Measurements from ENCODE around the gene PPID. TPM values are rescaled to one million over a fixed set of nuclear protein-coding genes. Genes with fewer than 3 reads are reported as not detected.
"Not testable (repeated sequence)": the region's sequence is repeated elsewhere in the genome, so short reads cannot be mapped to it uniquely, and the experiment has no call there.

Gene PPID
- 10 to 100 TPM; 56.0 to 65.6 (median 63.0) TPM for total RNA-seq

DNA sequence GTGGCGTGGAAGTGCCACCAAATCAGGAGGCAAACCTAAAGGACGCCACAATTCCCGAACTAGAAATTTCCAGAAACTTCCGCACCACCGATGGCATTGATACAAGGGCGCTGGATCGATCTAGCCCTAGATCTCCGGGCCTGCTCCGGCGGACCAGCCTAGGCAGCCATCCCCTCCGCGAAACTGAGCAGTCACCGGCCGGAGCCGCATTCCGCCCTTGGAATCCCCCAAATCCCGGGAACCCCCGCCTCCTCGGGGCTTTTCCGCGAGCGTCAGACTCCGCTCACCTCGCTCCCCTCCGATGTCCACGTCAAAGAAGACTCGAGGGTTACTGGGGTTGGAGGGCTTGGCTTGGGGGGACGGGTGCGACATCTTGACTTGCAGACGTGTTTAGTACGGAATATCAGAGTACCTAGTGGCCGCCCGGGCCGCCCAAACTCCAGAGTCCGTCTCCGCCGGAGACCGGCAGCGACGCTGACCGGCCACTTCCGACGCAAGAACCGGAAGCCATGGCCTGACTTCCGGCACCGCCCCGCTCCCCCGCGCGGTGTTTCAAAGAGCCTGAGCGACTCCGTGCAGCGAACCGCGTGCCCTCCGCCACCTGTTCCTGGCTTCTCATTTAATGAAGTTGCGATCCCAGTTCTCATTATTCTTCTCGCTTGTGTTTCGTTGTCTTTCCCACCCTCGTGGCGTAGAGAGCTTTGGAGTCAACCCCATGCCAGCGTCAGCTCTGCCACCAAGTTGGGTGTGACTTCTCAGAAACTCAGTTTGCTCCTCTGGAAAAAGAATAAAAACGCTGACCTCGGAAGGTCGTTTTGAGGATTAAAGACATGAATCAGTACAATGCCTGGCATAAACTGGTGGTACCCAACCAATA, at the start of gene PPID:
Gene PPID (minus strand): TSS at position 480 of the 877 bp plus-strand sequence. CDS start 108 bp downstream, at position 372.
- ATAC-seq (peak; percentile 92 to 95), DNase-seq (peak; percentile 74)
- H3K9me3 Mint-ChIP-seq = no peaks in the 10 kb centered on the region
- peaks cover 10% of the 10 kb centered on the region for H3K27me3 Mint-ChIP-seq (ENCODE audit: low read depth)
- peaks cover 23% of the 10 kb centered on the region for H3K36me3 Mint-ChIP-seq (ENCODE audit: insufficient read depth)
- H3K4me1 Mint-ChIP-seq (ENCODE audit: low read depth) = peaks cover 33% of the 10 kb centered on the region
- H3K4me3 Mint-ChIP-seq = peak within 1 kb of the TSS; percentile 94

DNA sequence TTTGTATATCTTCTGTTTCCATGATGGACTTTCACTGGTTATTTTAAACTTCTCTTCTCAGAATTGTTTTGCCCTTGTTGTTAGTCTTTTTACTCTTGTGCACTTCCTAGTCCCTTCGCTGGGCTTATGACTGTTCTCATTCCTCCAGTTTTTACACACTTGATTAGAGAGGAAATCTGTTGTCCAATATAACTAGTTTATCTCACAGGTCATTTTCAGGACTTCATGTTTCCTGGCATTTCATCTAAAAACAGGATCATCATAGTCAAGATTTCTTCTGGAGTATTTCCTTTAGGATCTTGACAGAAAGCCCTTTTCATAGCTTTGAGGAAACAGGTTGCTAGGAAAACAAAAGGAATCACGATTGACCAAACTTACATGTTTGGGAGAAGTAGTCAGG, 48.6 kb upstream of the PPID start:
- ATAC-seq = no peak
- Mint-ChIP-seq H3K27me3 (ENCODE audit: low read depth) (no peaks in the 10 kb centered on the region), H3K4me3 (no peak overlapping the region), H3K36me3 (ENCODE audit: insufficient read depth) (no peaks in the 10 kb centered on the region), H3K9me3 (no peaks in the 10 kb centered on the region), H3K4me1 (ENCODE audit: low read depth) (peaks cover 34% of the 10 kb centered on the region)
- no peak for DNase-seq

DNA sequence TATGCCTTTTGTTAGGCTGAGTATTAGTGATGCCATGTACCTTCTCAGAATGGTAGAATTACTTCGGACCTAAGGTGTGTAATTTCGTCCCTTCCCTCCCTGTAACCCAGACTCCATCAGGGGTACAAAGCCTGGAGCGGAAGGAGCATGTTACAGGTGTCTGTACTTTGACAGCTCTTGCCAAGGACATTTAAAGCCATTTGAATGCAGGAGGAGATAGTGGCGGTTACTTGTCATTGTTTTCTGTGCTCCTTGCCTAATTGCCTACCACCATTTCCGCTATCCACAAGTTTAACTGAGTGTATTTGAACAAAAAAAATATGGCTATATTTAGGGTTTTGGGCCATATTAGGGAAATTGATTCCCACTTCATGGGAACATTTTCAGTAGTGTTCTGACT, 47.5 kb upstream of the PPID start:
- peaks cover 34% of the 10 kb centered on the region for H3K4me1 Mint-ChIP-seq (ENCODE audit: low read depth)

DNA sequence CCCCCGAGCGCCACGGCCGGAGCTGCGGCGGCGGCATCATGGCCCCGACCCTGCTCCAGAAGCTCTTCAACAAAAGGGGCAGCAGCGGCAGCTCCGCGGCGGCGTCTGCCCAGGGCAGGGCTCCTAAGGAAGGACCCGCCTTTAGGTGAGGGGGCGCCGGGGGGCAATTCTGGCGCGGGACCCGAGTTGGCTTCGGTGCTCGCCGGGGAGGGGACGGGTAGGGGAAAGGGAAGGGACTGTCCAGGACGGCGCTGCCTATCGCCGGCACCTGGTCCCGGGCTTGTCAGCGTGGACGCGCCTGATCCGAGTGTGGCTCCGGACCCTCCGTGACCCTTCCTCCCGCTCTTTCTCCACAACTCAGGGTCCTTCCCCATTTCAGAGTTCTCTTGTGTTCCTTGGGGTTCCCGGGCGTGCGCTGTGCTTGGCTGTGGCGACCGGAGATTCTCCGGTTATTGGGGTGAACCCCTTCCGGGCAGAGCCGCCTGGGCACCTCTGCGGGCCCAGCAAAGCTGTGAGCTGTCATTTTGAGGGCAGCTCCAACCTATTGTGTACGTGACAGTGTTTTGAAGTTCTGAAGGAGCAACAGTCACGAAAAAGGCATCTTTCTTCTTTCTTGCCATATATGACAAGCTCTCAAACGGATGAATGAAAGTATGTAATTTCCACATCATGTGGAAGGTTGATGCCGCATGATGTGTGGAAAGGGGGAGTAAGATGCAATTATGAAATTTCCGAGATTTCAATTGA, 46.2 kb upstream of the PPID start:
- Mint-ChIP-seq H3K36me3 (ENCODE audit: insufficient read depth) (no peaks in the 10 kb centered on the region), H3K27me3 (ENCODE audit: low read depth) (no peaks in the 10 kb centered on the region), H3K4me3 (peak overlapping the region; percentile 99), H3K9me3 (no peaks in the 10 kb centered on the region), H3K4me1 (ENCODE audit: low read depth) (peaks cover 32% of the 10 kb centered on the region)
- peak; percentile 46 for ATAC-seq
- DNase-seq = peak; percentile 15

More for the DNA sequence above, 47.5 kb upstream of the PPID start:
- no peak for DNase-seq
- Mint-ChIP-seq H3K9me3 (no peaks in the 10 kb centered on the region), H3K27me3 (ENCODE audit: low read depth) (no peaks in the 10 kb centered on the region), H3K36me3 (ENCODE audit: insufficient read depth) (no peaks in the 10 kb centered on the region), H3K4me3 (peak overlapping the region; percentile 99)
- no peak for ATAC-seq

DNA sequence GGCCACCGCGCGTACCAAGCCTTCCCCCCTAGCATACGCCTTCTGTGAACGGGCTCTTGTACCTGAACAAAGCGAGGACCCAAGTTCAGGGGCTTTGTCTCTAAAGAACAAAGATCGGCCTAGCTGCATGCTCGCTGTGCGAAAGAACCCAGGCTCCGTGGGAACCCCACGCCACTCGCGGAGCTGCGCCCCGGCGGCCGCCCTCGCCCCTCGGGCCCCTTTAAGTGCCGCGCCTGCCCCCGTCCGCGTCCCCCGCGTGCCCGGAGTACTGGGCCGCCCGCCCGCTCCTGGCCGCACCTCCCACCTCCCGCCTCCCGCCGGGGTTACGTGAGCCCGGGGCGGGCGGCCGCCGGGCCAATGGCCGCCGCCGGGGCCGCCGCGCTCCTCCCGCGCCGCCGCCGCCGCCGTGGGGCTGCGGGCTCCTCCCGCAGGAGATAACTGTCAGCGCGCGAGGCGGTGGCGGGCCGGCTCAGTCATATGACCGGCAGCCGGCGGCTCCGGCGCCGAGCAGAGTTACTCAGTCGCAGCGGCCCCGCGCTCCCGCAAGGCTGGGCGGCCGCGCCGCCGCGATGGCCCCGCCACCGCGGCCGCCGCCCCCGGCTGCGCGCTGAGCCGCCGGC, 45.5 kb upstream of the PPID start, which contains the start of gene FNIP2:
Gene FNIP2 (plus strand): TSS at position 472 of the 620 bp plus-strand sequence. CDS start 187 bp downstream, outside the sequence.
- peak; percentile 88 to 90 for ATAC-seq
- Mint-ChIP-seq H3K4me3 (peak within 1 kb of the TSS; percentile 99), H3K9me3 (no peaks in the 10 kb centered on the region), H3K27me3 (ENCODE audit: low read depth) (no peaks in the 10 kb centered on the region), H3K36me3 (ENCODE audit: insufficient read depth) (no peaks in the 10 kb centered on the region), H3K4me1 (ENCODE audit: low read depth) (peaks cover 32% of the 10 kb centered on the region)
- peak; percentile 56 for DNase-seq

DNA sequence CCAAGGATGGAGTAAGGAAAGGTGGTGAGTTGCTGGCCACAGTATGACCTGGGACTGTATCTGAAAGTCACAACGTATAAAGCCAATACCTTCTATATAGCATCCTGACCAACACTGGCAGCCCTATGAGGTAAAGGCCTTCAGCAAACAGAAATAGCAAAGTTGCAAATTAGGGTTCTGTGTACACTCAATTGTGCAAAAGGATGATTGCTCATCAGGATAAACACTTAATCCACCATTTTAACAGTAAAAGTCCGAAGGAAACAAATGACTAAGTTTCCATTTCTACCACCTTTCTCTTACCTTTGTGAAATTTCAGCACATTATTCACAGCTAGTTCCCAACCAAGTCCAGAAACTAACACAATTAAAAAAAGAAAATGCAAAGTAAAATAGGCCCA, 44.3 kb upstream of the PPID start:
- H3K4me1 Mint-ChIP-seq (ENCODE audit: low read depth) = peaks cover 32% of the 10 kb centered on the region
- no peak for ATAC-seq
- no peak for DNase-seq
- H3K9me3 Mint-ChIP-seq = no peaks in the 10 kb centered on the region
- H3K4me3 Mint-ChIP-seq = peak overlapping the region; percentile 79
- H3K27me3 Mint-ChIP-seq (ENCODE audit: low read depth) = peaks cover 5% of the 10 kb centered on the region
- H3K36me3 Mint-ChIP-seq (ENCODE audit: insufficient read depth) = no peaks in the 10 kb centered on the region

DNA sequence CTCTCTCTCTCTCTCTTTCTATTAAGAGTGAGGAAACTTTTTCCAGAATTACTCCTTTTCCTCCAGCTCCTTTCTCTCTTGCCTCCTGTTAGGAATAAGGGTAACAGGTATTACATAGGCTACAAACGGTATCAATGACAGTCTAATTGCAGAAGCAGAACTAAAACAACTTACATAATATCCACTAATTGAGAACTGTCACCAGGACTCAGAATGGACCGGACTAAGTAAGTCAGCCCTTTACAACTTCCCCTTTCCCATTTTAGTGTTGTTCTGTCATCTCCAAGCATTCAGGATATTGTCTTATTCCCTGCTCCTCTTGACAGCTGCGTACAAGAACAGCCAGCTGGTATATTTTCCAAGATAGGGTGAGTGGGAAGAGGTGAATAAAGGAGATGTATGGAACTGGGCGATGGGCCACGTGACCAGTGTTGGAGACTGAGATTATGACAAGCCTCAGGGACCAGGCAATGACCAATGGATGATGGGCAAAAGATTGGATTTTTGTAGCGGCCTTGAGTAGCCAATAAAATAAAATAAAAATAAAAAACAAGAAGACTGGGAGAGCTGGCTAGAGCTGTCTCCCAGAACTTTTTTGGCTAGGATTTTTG, 43.3 kb upstream of the PPID start:
- Mint-ChIP-seq H3K36me3 (ENCODE audit: insufficient read depth) (no peaks in the 10 kb centered on the region), H3K27me3 (ENCODE audit: low read depth) (peaks cover 10% of the 10 kb centered on the region), H3K4me1 (ENCODE audit: low read depth) (peaks cover 29% of the 10 kb centered on the region), H3K9me3 (no peaks in the 10 kb centered on the region), H3K4me3 (no peak overlapping the region)
- DNase-seq (no peak), ATAC-seq (no peak)

DNA sequence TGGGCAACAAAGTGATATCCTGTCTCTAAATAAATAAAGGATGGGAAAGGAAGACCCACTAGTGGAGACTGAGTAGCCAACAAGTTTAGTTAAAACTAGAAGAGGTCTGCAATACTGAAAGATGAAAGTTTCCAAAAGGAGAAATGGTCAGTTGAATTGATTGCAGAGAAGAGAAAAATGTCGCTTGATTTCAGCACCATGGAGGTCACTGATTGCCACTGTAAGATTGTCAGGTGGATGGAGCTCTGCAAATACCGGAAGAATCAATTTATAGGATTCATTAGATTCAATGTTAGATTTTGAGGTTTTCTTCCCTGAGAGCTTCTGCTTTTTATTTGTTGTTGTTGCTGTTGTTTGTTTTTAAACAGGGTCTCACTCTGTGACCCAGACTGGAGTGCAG, 40.3 kb upstream of the PPID start:
- H3K4me1 Mint-ChIP-seq (ENCODE audit: low read depth) = peaks cover 12% of the 10 kb centered on the region
- ATAC-seq (no peak), DNase-seq (no peak)
- no peaks in the 10 kb centered on the region for H3K9me3 Mint-ChIP-seq
- H3K27me3 Mint-ChIP-seq (ENCODE audit: low read depth) = peaks cover 26% of the 10 kb centered on the region
- no peak overlapping the region for H3K4me3 Mint-ChIP-seq
- H3K36me3 Mint-ChIP-seq (ENCODE audit: insufficient read depth) = no peaks in the 10 kb centered on the region

DNA sequence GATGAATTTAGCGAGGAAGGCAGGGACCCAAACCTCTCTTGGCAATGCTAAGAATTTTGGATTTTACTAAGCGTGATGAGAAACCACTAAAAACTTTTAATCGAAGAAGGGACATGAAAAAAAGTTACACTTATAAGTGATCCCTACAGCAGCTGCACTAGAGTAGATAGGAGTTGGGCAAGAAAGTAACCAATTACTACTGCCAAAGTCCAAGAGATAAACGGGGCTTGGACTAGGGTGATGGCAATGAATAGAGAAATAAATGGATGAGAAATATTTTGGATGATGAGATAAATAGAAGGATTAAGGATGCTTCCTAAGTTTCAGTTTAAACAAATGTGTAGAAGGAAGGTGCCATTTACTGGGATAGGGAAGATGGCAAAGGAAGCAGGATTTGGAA, 39.4 kb upstream of the PPID start:
- peaks cover 26% of the 10 kb centered on the region for H3K27me3 Mint-ChIP-seq (ENCODE audit: low read depth)

DNA sequence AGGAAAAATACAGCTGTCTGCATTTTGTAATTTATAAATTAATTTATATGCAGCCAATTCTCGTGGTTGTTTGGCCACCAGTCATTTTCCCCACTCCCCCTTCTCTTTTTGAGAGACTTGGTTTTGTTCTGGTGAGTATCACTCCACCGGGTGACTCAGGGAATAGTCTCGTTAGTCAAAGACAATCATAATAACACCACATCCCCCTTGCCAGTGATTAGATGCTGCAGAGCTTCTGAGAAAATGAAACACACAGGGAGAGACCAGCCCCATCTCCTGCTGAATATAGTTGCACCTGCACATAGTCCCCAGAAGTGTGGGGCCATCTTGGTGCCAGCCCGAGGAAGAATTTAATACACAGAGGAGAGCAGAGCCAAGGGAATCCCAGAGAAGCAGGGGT, 37.7 kb upstream of the PPID start:
- no peaks in the 10 kb centered on the region for H3K9me3 Mint-ChIP-seq
- no peaks in the 10 kb centered on the region for H3K36me3 Mint-ChIP-seq (ENCODE audit: insufficient read depth)
- H3K27me3 Mint-ChIP-seq (ENCODE audit: low read depth) = peaks cover 34% of the 10 kb centered on the region
- H3K4me3 Mint-ChIP-seq = no peak overlapping the region
- H3K4me1 Mint-ChIP-seq (ENCODE audit: low read depth) = no peaks in the 10 kb centered on the region
- DNase-seq (no peak), ATAC-seq (peak; percentile 53 to 63)

More for the DNA sequence above, 39.4 kb upstream of the PPID start:
- no peaks in the 10 kb centered on the region for H3K36me3 Mint-ChIP-seq (ENCODE audit: insufficient read depth)
- no peak overlapping the region for H3K4me3 Mint-ChIP-seq
- H3K9me3 Mint-ChIP-seq = no peaks in the 10 kb centered on the region
- no peak for DNase-seq
- H3K4me1 Mint-ChIP-seq (ENCODE audit: low read depth) = peaks cover 5% of the 10 kb centered on the region
- ATAC-seq = no peak

DNA sequence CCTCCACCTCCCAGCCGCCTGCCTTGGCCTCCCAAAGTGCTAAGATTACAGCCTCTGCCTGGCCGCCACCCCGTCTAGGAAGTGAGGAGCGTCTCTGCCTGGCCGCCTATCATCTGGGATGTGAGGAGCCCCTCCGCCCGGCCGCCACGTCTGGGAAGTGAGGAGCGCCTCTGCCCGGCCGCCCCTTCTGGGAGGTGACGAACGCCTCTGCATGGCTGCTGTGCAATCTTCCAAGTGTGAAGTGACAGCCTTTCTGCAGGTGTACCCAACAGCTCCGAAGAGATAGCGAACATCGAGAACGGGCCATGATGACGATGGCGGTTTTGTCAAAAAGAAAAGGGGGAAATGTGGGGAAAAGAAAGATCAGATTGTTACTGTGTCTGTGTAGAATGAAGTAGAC, 36.3 kb upstream of the PPID start:
- H3K36me3 Mint-ChIP-seq (ENCODE audit: insufficient read depth); ATAC-seq; H3K9me3 Mint-ChIP-seq; H3K4me1 Mint-ChIP-seq (ENCODE audit: low read depth); H3K4me3 Mint-ChIP-seq; DNase-seq: not testable (repeated sequence)
- peaks cover 36% of the 10 kb centered on the region for H3K27me3 Mint-ChIP-seq (ENCODE audit: low read depth)

DNA sequence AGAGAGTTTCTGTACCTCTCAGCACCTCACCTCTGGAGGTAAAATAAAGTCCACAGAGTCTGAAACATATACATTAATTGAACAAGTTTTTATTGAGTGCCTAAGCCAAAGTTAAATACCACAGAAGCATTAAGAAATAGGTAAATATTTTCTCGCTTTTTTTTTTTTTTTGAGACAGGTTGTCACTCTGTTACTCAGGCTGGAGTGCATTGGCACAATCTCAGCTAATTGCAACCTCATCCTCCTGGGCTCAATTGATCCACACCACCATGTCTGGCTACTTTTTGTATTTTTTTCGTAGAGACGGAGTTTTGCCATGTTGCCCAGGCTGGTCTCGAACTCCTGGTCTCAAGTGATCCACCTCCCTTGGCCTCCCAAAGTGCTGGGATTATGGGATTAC, 35.5 kb upstream of the PPID start:
- ATAC-seq = no peak
- DNase-seq = no peak
- Mint-ChIP-seq H3K4me3 (no peak overlapping the region), H3K9me3 (no peaks in the 10 kb centered on the region), H3K27me3 (ENCODE audit: low read depth) (peaks cover 39% of the 10 kb centered on the region), H3K4me1 (ENCODE audit: low read depth) (no peaks in the 10 kb centered on the region), H3K36me3 (ENCODE audit: insufficient read depth) (no peaks in the 10 kb centered on the region)

DNA sequence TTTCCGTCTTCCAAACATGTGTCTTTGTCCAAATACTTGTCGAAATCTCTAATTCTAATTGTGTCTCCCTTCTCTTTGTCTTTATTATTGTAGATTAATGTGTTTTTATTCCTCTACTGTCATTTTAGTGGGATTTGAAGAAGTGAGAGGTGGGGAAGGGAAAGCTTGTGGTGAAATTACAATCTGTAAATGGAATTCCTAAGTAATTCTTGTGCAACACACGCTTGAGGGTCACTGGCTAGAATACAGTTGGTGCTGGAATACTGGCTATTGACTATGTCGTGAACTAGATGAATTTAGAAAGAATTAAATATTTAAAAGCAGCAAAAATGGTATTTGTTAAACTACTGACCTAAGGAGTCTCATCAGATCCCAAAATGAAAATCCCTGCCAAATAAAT, 34.9 kb upstream of the PPID start:
- H3K36me3 Mint-ChIP-seq (ENCODE audit: insufficient read depth) = no peaks in the 10 kb centered on the region
- no peaks in the 10 kb centered on the region for H3K4me1 Mint-ChIP-seq (ENCODE audit: low read depth)
- no peak overlapping the region for H3K4me3 Mint-ChIP-seq
- H3K27me3 Mint-ChIP-seq (ENCODE audit: low read depth) = peaks cover 39% of the 10 kb centered on the region
- ATAC-seq (no peak), DNase-seq (no peak)
- no peaks in the 10 kb centered on the region for H3K9me3 Mint-ChIP-seq

DNA sequence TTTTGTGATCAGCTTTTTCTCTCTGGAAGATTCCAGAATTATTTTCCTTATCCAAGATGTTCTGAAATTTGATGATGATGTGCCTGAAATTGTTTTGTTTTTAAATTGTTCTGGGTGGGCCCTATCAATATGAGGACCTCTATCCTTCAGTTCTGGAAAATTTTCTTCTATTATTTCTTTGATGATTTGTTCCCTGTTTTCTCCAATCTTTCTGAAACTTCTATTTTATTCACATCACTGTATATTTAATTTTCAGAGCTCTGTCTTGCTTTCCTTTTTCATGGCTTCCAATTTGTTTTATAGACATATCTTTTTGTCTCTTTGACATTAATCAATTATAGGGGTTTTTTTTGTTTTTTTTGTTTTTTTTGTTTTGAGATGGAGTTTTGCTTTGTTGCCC, 33.4 kb upstream of the PPID start:
- DNase-seq (no peak), ATAC-seq (no peak)
- Mint-ChIP-seq H3K4me3 (no peak overlapping the region), H3K36me3 (ENCODE audit: insufficient read depth) (no peaks in the 10 kb centered on the region), H3K4me1 (ENCODE audit: low read depth) (no peaks in the 10 kb centered on the region), H3K27me3 (ENCODE audit: low read depth) (peaks cover 29% of the 10 kb centered on the region), H3K9me3 (no peaks in the 10 kb centered on the region)
